NCI-H2029 treated with DMSO at 0.1 percent for 48 hours (cell line): ENCODE results near the gene JAZF1.
"Not testable (repeated sequence)": the region's sequence is repeated elsewhere in the genome, so short reads cannot be mapped to it uniquely, and the experiment has no call there.

Experiments
- DNase-seq: peaks from one replicate; lab custom pipeline; 2025; lab: John Stamatoyannopoulos, UW

Gene JAZF1

DNA sequence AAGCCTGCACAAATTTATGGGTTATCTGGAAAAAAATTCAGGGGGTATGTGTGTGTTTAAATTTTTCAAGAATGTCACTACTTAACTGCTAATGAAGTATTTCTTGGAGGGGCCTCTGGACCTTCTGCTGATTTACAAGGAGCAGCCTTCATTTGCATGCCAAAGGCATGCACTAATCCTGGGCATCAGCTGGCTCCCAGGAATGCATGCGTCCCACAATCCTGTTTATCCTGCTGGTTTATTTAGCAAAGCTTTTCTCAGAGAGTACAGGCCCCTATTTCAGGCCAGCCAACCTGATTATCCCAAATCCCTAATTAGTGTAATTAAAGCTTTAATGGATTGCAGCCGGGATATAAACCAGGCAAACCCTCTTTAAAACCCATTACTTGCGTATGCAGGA lies 270.3 kb downstream of the JAZF1 start:
- no peak for DNase-seq

DNA sequence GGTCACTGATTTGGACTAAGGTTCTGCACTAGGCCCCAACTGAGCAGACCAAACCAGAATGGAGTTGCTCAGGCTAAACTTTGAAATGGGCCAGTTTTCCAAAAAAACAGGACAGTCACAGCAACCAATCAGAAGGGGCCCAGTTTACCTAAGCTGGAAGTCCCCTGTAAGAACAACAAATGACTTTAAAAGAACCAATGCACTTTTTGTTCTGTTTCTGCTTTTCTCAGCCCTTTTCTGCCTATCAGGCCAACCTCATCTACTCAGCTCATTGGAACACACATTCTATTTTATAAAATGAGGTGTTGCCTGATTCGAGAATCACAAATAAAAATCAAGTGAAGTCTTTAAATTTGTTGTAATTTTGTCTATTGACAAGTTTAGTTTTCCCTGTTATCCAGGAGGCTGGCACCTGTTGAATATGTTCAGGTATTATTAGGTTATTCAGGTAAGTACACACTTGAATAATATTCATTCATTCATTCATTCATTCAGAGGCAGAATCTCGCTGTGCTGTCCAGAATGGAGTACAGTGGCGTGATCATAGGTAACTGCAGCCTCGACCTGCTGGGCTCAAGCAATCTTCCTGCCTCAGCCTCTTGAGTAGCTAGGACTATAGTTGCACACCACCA lies 271.9 kb downstream of the JAZF1 start:
- no peak for DNase-seq

DNA sequence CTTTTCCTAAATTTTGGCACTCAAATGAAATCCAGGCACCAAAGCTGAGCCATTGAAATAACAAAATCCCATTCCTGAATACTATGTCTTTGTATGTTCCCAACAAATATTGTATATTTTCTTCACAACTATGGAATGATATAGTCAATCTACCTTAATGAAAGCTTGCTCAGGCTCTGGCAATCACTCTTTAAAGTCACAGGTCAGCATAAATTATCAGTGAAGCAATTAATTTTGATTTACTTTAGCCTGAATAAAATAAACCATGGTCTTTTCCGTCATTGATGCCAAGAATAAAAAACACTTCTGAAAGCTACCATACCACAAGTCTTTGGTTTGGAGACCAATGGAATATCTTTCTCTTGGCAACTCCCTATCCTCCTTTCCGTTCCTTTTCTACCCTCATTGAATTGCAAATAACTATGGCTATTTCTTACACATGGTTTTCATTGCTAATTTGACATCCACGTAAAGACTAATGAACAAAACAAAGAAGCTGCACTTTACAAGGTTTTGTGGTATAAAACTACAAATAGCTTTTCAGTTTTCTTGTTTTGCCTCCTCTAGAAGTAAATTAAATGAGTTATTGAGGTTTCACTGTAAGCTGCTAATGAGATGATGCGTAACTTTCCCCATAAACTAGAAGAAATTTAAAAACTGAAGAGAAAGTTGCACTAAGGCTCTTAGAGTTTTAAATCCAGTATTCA lies 274.1 kb downstream of the JAZF1 start:
- DNase-seq = no peak

DNA sequence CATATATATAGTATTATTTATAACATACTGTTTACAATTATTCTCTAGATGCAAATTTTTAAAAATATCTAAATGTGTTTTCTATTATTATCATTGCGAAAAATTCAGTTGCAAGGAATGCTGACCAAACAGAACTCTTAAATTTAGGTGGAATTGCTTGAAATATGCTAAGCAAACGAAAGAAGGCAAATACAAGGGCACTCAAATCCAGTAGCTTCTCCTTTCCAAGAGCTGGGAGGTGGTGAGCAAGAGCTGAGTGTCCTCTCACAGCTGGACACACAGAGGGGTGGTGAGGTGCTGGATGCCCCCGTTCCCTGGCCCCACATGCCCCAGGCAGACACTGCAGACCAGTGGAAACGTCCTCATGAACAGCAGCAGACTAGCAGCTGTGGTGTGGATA lies 274.6 kb downstream of the JAZF1 start:
- DNase-seq = no peak

DNA sequence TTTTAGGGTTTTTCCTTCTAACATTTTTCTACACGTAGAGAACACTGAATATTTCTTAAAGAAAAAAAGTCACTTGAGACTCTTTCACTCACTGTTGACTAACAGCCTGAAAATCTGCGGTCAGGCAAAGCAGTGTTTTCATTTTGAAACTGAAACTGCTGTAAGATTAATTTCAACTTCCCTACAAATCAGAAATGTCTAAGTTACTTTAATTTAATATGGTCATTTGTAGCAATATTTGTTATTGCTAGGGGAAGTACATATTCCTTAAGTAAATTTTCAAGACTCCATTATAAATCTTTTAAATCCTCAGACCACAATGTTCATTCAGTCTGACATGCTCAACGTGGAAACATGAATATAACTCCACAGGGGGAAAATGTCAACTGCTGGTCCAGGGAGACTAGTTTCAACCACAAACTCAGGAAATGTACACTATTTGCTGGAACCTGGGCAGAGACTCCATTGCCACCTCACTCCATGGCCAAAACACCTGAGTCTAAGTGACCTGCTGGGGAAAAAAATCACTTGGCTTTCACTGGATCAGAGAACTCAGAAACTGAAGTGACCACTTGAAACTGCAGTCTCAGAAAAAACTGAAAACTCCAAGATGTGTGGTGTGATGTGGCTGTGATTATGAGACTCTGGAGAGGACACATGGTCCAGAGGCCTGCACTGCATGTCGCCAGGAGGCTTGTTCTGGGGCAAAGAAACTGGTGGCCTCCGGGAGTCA lies 279.4 kb downstream of the JAZF1 start:
- DNase-seq = no peak

DNA sequence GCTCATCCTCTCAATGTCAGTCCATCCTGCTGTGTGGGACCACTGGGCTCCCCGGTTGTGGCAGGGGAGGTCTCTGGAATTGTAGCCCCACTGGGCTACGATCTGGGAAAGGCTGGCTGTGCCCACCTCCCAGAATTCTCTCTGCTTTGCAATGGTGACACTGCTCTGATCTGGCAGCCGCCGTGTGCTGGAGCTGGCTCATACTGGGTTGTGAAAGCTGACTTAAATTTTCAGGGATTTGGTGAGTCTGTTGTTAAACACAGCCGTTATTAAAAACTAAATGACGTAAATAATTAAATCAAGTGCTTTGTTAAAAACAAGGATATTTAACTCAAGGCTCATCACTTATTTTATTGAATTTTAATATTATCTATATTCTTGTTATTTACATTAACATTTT lies 280.6 kb downstream of the JAZF1 start:
- no peak for DNase-seq

DNA sequence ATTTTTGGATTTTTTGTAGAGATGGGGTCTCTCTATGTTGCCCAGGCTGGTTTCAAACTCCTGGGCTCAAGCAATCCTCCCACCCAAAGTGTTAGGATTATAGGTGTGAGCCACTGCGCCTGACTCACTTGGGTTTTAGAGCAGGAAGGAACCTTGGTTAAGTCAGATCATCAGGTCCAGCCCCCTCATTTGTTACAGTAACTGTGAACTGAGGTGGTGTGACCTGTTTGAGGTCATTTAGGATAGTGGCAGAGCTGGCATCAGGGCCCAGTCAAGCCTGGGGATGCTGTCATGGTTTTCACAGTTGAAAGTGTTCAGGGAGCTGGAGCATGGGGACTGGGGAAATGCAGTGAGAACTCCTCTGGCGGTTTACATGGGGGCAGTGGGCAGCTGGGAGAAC lies 281.0 kb downstream of the JAZF1 start:
- DNase-seq = no peak

DNA sequence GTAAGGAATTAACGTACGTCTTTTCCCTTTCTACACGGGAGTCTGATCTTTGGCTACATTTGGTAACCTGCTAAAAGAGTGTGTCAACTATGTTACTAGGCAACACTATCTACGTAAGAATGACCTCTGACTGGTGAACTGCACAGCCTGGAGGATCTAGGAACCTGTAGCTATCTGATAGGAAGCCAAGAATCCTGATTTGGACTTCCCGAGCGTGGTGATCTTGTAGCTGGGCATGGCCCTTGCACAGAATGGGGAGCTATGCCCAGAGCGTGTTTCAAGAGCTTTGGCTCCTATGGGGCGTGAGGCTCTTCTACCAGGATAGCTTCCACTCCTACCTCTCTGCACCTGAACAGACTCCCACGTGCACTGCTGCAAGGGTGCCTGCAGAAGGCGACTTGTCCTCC lies 283.2 kb downstream of the JAZF1 start:
- no peak for DNase-seq

DNA sequence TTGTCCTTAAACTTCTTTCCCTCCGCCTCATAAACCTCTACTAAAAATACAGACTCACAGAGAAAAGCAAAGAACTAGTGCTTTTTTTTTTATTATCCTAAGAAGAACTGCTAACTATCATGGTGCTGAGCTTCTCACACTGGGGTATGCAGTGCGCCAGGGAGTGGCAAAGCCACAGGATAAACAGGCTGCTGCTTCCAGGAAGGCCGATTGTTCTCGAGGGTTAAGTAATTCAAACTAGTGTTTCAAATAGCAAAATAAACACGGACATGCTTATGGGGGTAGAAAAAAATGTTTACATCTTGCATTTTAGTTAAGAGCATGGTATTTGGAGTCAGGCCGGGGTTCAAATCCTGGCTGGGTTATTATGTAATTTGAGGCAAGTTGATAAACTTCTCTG lies 283.6 kb downstream of the JAZF1 start:
- no peak for DNase-seq

DNA sequence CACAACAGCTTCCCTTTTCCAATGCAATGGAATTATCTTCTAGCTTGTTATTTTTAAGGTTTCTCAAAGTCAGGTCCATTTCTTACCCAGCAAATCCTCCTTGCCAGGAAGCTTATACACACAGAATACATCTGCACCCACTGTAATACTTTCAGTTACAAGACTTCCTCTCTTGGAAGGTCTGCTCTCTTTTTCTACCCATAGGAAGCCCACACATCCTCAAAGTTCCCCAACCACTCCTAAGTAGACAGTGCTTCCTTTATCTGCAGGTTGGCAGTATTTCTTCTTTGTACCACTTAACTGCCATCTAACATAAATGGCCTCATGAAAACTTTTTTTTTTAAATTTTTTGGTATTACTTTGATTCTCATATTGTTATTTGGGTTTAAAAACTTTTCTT lies 285.0 kb downstream of the JAZF1 start:
- no peak for DNase-seq

DNA sequence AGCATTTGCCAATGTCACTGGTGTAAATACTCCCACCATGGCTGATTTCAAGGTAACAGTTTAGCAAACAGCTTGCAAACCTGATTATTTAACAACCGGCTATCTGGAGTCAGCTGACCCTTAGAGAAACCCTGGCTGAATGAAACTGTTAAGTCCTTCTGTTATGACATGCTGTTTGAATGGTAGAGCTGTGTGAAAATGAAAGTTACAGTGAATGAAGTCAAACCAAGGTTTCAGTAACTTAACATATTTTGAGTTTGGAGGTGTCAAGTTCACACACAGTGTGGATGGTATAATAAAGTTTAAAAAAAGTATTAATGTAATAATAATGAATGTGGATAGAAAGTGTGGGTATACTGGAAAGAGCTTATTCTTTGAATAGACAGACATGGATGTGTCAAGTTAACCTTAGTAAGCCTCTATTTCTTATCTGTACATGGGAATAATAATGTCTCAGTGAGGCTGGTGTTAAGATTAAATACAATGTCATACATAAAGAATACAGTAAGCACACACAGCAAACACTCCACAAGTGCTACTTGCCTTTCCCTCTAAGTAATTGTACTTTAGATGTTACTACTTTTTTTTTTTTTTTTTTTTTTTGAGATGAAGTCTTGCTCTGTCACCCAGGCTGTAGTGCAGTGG lies 290.3 kb downstream of the JAZF1 start:
- no peak for DNase-seq

DNA sequence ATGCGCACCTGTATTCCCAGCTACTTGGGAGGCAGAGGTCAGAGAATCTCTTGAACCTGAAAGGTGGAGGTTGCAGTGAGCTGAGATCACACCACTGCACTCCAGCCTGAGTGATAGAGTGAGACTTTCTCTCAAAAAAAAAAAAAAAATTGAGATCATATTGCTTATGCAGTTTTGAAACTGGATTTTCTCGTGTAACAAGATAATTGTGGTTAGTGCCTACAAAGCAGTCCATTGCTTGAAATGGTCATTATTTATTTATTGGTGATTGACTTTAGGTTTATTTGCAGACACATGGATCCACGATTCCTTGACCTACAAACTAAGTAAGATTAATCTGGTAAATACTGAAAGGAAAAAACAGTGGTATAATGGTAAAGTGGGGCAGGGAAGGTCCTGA lies 290.8 kb downstream of the JAZF1 start:
- no peak for DNase-seq

DNA sequence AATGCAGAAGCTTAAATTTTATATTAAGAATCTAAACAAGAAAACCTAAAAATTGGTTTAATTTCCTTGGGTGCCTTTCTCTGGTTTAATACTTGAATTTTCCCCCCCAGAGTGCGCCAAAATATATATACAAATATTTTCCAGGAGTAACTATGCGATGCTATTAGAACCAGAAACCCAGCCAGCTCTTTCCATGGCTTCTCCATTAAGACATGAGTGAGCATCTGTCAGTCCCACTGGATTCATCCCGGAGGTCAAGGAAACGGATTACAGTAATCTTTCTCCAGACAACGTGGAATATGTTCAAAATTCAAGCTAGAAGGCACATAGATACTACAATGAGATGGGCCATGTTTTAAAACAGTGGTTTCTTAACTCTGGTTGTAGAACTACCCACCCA lies 291.9 kb downstream of the JAZF1 start:
- DNase-seq = no peak

DNA sequence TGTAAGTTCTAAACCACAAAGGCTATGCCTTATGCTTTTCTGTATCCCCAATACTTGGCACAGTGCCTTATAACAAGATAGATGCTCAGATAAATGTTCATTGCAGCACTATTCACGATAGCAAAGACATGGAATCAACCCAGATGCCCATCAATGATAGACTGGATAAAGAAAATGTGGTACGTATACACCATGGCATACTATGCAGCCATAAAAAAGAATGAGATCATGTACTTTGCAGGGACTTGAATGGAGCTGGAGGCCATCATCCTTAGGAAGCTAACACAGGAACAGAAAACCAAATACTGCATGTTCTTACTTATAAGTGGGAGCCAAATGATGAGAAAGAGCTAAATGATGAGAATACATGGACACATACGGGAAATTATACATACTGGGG lies 293.9 kb downstream of the JAZF1 start:
- not testable (repeated sequence) for DNase-seq

DNA sequence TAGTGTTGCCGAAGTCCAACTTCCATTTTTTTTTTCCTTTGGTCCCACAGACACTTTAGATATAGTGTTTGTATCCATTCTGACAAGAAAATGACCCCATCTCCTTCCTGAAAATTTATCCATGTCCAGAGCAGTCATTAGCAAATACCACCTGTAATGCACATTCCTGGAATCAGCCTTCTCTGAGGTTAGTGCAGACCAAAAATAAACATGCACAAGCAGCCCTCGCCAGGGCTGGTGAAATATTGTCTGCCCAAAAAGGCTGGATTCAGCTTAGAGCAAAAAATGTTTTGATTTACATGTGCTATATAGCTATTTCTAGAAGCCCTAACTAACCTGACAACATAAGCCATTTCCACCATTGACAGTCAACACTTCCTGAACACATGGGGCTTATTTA lies 294.9 kb downstream of the JAZF1 start:
- DNase-seq = no peak

DNA sequence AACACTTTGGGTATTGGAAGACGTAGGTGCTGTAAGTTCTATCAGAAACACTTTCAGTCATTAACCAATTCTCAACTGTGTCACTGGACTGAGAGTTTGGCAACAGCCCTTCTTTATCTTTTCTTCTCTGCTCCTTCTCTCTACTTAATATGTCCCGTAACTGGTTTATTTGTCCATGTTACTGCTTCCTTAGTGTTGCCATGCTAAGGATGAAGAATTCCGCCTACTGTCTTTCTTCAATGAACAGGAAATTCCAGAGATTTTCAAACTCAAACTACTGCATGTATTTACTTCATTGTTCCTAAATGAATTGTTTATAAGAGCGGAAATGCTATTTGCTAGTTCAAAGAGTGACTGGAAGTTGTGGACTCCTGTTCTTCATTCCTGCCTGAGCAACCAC lies 296.9 kb downstream of the JAZF1 start:
- DNase-seq = no peak

DNA sequence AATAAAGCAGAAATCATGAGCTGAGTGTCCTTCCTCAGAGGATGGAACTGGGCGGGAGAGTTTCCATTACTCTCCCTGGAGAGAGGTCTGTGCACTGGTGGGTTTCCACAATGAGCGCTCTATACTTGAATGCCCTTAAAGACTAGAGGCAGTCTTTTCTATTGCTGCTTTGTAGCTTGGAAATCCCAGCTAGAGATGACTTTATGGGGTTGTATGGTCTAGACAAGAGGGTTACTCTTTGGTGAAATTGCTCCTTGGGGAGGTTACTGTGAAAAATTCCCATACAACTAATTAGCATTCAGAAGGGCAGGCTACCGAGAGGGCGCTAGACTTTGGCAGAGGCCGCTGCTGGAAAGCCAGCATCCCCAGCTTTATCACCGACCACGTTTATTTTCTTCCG lies 303.8 kb downstream of the JAZF1 start:
- no peak for DNase-seq

DNA sequence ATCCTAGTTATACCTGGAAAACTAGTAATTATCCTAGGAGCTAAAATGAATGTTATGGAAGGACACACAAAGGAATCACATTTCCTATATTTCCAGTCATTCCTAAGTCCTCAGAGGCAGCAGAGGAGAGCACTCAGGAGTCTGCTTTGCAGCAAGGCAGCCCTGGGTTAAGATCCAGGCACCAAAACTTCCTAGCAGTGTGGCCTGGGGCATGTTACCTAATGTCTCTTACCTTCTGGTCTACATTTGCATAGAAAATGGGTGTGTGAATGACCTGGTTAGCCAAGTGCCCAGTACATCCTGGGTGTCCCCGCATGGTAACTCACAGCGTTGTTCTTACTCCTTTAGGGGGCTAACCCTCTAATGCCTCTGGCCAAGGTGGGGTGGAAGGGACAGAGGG lies 304.8 kb downstream of the JAZF1 start:
- DNase-seq = no peak

DNA sequence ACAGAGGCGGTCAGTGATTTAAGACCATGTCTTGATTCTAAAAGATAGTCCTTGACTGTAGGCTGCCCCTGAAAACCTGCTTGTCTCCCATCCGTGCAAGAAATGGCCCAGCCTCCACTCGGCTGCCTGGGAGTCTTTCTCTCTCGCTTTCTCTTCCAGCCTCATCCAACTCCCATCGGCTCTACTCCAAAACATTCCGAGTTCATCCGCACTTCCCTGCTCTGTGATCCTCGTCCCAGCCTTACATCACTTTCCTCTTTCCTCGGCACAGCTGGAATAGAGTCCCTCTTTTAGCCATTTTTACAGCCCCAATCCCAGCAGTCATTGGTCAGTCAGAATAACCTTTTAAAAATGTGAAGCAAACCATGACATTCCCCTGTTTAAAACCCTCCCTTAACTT lies 305.5 kb downstream of the JAZF1 start:
- no peak for DNase-seq

DNA sequence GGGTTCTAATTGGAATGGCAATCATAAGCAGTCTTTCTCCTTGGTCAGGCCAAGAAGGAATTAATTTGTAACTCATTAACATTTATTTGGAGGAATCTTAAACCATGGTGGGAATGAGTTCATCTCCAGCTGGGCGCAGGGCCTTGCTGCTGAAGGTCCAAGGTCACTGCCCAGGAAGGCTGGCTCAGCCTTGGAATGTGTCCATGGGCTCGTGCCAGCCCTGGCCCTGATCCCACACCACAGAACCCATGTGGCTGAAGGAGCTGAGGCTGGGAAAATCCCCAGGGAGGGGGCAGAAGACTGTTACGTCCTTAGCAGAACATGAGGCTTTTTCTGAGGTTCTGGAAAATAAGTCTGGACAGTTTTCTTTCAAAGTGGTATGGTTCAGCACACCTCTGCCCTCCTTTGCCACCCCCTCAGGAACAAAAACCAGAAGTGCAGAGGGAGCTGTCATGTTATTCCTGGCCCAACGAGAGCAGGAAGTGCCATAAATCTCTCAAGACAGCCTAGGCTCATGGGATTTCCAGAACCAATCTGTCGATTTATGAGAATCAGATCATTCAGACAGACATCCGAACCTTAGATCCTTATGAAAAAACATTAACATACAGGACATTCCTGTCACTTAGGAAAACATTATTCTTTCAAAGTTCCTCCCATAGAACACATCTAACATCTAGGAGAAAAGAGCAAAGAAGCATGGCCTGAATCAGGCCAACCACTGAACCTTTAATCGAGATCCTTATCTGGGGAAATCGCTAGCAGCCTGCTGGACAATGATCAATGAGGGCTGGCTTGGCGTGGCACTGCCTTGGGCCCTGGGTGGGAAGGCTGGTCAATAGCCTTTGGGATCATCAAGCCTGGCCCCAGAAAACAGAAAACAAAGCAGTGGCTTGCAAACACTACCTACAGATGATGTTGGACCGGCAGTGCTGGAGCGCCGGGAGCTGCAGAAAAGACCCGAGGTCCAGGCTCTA lies 306.3 kb downstream of the JAZF1 start:
- DNase-seq = no peak

DNA sequence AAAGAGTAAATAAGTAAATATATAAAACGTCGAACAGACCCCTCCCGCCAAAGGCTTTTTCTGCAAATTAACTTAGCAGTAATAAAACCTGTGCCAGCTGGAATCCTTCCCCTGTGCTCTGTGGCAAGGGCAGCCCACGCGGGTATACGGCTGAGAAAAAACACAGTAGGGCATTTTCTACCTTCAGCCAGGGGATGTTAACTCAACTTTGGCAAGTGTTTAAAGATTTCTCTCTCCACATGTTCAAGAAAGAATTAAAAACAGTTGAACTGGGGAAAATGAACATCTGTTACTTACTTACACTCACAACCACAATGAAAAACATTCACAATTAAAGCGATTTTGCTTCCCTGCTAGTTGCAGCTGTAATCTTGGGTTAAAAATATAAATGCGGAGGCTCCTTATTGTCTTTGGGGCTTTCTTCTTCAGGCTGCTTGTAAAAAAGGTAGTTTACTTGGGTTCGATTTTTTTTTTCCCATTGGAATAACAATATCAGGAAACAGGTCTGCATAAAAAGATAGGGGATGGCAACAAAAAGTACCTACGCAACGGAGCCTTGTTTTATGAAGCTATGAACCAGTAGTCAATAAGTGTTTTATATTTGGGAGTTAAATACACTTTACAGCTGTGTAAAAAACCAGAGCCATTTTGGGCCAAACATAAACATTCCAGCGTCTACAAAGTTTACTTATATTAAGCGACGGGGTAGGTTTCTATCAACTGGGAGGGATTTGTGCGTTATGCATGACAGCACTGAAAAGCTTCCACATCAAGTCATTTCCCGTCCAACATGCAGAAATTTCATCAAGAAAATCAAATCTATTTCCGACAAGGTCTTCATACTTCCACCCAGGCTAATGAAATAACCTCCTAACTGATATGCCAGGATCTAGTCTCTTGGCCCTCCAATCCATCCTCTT lies 308.0 kb downstream of the JAZF1 start:
- DNase-seq = no peak
